Psoas muscle (tissue), 8 donors: ENCODE results near the gene CPEB1. TPM values are rescaled to one million over a fixed set of nuclear protein-coding genes. Genes with fewer than 3 reads are reported as not detected.

Source experiments
- ATAC-seq, 4 donors: fragments of 200-7000 bp; cut with Tn5 transposase; one replicate each; pipeline ENCODE4 v1.9.1; 2020; ENCODE audit warnings: moderate library complexity in 3 of 4, mild to moderate bottlenecking in 2 of 4
- DNase-seq, 2 donors: peaks; one replicate each; pipeline ENCODE4 v3.0.0-alpha.2; 2020
- H3K27ac ChIP-seq: fragments of 200-600 bp; one replicate; pipeline ENCODE4 v1.8.0; 2022
- H3K27me3 ChIP-seq, 3 donors: fragments of 200-600 bp in 1 of 3; one replicate each; pipeline versions ENCODE4 v1.6.1 to v1.8.0; 2013 to 2022; ENCODE audit warnings: low read length in 2 of 3, mild to moderate bottlenecking in 2 of 3, moderate library complexity in 1 of 3; ENCODE audit not compliant: insufficient read depth in 3 of 3
- H3K36me3 ChIP-seq, 2 donors: fragments of 200-600 bp in 1 of 2; one replicate each; pipeline versions ENCODE4 v1.6.1 to v1.8.0; 2013 to 2022; ENCODE audit warnings: low read depth in 1 of 2, mild to moderate bottlenecking in 1 of 2, moderate library complexity in 1 of 2; ENCODE audit not compliant: insufficient read depth in 1 of 2
- H3K4me1 ChIP-seq: fragments of 200-600 bp; one replicate; pipeline ENCODE4 v1.8.0; 2022
- H3K4me3 ChIP-seq: fragments of 200-600 bp; one replicate; pipeline ENCODE4 v1.8.0; 2022; ENCODE audit warnings: mild to moderate bottlenecking
- H3K9me3 ChIP-seq: fragments of 200-600 bp; one replicate; pipeline ENCODE4 v1.8.0; 2022
- WGBS, 3 donors: extraction: QIAGEN DNeasy Blood & Tissue Kit; methylation state at CpG; one replicate each; pipeline versions ENCODE4 v1.1.6 to v1.1.7; 2013; 5-methylcytosine and 5-hydroxymethylcytosine counted together
- intact Hi-C, 2 donors: fragments of 100-400 bp; cut with DNase I; formaldehyde crosslinking; loops; one replicate each; pipeline versions ENCODE4 v1.11.0 to v1.14.2; 2022
- polyA plus RNA-seq, 3 donors: library from polyadenylated mRNA; stranded (reverse); fragments of 200-250 nt; gene quantifications; one replicate each; pipeline ENCODE4 v1.2.3, GENCODE V29; 2013
- total RNA-seq, 4 donors: library from RNA; stranded (reverse); fragmentation: NEBNext Ultra II Directional in 2 of 4; extraction: Animal tissue kit (Norgen Biotek cat#: 25700) in 2 of 4; gene quantifications; one replicate each; pipeline versions ENCODE4 v1.2.1 to v1.2.4, GENCODE V29; 2021 to 2023
- TF ChIP-seq, protein P1 (sequence below): fragments of 200-600 bp; IDR thresholded peaks from one replicate; pipeline ENCODE4 v1.8.0; 2022; ENCODE audit warnings: antibody characterized with exemption
- donor health status: healthy with polysubstance abuse.
- donor health status: DM: no; HTN: no; CAD: no; lungs with moderate emphysema.
- donor health status: Bipolar disorder and iron deficiency.
- donor health status: healthy.
- donor health status: DM: yes; HTN: yes; CAD: no.
- donor health status: DM: no; HTN: no; CAD: no.
- donor health status: DM: no; HTN: no; CAD: no.
- donor health status: DM: yes; HTN: yes; CAD: no.

CPEB1 gene
- total and polyA plus RNA-seq, 7 donors = 0.07 to 4.6 (median 1.3) TPM

DNA sequence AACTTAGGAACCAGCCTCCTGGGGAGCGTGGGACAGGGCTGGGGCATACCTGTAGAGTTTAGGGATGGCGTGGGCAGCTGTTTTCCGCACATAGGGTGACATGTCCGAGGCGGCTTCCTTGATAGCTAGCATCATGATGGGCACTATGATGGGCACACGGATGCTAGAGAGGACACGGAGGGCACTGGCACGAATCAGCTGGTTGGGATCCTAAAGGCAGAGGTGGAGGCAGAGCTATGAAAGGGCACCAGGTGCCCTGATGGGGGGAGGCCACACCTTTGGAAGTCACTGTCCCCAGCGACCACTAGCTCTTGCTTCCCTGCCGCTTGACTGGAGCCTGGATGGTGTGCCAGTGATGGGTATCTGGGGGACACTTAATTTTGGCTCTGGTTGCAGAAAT, 34.2 kb upstream of the CPEB1 start:
- H3K4me1 ChIP-seq = peaks cover 6% of the 10 kb centered on the region
- 84 to 90% (median 87%) methylated on average over 10 of the region's 10 CpGs for WGBS, 3 donors
- no peaks in the 10 kb centered on the region for H3K36me3 ChIP-seq
- TF ChIP-seq, protein P1, sequence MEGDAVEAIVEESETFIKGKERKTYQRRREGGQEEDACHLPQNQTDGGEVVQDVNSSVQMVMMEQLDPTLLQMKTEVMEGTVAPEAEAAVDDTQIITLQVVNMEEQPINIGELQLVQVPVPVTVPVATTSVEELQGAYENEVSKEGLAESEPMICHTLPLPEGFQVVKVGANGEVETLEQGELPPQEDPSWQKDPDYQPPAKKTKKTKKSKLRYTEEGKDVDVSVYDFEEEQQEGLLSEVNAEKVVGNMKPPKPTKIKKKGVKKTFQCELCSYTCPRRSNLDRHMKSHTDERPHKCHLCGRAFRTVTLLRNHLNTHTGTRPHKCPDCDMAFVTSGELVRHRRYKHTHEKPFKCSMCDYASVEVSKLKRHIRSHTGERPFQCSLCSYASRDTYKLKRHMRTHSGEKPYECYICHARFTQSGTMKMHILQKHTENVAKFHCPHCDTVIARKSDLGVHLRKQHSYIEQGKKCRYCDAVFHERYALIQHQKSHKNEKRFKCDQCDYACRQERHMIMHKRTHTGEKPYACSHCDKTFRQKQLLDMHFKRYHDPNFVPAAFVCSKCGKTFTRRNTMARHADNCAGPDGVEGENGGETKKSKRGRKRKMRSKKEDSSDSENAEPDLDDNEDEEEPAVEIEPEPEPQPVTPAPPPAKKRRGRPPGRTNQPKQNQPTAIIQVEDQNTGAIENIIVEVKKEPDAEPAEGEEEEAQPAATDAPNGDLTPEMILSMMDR = no peak
- H3K27me3 ChIP-seq = peaks cover 0 to 48% (median 12%) of the 10 kb centered on the region in 3 donors
- DNase-seq (no peak), ATAC-seq (no peak)
- intact Hi-C loops = no loop called here
- no peaks in the 10 kb centered on the region for H3K9me3 ChIP-seq
- no peak overlapping the region for H3K4me3 ChIP-seq
- no peak overlapping the region for H3K27ac ChIP-seq

DNA sequence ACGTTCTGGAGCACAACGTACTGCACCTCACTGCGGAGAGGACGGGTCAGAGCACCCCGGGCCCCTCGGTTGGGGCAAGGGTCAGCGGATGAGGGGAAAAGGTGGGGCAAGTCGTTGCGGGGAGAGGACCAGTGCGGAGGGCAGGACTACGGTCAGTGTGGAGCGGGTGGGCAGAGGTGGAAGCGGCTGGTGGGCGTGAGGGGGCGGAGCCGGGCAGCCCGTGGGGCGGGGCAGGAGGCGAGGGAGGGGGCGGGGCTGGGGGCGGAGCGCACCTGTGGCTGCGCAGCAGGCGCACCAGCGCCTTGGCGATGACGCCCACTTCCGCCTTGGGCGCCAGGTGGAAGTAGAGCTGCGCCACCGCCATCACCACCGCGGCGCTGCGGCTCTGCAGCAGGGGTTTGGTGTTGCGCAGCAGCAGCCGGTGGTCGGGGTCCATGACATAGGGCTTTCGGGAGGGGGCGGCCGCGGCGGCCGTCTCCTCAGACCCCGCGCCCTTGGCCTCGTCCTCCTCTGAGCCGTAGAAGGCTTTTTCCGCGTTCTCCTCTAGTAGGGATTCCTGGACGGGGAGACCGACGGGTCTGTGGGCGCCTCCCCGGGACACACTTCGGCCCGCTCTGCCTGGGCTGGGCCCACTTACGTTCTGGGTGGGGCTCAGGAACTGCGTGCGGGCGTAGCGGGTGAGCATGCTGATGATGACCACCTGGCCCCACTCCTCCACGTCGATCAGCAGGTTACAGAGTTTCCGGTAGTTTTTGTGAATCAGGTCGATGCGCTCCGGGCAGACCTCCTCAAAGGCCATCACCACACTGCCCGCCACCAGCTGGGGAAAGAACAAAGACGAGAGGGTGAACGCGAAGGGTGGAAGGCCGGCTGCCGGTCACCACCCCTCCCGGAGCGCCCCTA, 33.3 kb upstream of the CPEB1 start:
- H3K27me3 ChIP-seq = peaks cover 0 to 48% (median 12%) of the 10 kb centered on the region in 3 donors
- TF ChIP-seq, protein P1 = no peak
- H3K27ac ChIP-seq = no peak overlapping the region
- DNase-seq (peak; percentile 34 to 59), ATAC-seq (peak; percentile 40 to 66 (median 52))
- intact Hi-C loops = no loop called here
- H3K4me3 ChIP-seq = peak overlapping the region; percentile 46
- H3K4me1 ChIP-seq = peaks cover 6% of the 10 kb centered on the region
- no peaks in the 10 kb centered on the region for H3K36me3 ChIP-seq
- H3K9me3 ChIP-seq = no peaks in the 10 kb centered on the region
- 2 to 3% (median 2%) methylated on average over 61 to 76 of the region's 76 CpGs for WGBS, 3 donors

DNA sequence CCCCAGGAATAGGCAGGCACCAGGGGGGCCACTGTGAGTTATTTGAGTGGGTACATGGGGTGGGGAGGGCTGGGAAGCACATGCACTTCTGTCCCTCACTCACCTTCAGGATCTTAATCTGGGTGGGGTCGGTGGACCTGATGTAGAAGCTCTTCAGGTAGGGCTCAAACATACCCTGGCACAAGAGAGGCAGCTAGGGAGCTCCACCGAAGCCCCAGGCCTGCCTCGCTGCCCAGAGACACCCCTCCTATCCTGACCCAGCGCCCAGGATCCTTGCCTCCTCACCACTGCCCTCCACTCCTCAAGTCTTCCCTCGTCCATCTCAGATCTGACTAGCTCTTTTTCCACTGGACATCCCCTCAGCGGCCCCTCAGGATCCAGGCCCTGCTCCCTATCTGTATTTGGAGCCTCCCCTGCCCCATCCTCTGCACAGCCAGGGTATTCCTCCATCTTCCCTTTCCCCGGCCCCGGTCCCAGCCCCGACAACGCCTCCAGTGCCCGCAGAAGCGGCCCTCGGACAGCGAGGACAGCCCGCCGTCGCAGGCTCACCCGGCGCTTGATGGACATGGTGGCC, 32.5 kb upstream of the CPEB1 start:
- peaks cover 0 to 48% (median 12%) of the 10 kb centered on the region in 3 donors for H3K27me3 ChIP-seq

DNA sequence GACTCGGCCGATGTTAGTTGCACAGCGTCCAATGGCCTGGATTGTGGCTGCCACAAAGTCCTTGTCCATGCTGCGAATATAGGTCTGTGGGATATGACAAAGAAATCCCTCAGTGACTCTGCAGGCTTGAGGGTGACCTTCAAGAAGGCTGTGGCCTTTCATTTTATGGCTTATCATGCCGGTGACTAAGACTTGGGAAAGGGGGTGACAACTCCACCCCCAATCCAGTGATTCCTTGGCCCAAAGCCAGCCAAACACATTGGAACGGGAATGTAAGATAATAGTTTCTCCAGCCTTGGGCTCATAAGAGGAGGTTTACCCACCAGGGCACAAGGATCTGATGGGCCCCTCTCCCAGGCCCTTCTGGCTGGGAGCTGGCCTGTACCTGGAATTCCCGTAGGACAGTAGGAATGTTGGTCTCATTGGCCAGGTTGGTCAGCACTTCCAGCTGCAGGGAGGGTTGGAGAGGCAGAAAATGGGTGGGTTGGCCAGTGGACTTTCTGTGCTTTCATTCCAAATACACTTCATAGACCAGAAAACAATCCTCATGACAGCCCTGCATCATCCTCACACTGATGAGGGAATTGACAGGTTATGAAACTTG, 30.7 kb upstream of the CPEB1 start:
- intact Hi-C loops = no loop called here
- H3K27ac ChIP-seq = no peak overlapping the region
- no peaks in the 10 kb centered on the region for H3K9me3 ChIP-seq
- 74 to 82% (median 74%) methylated on average over 7 of the region's 7 CpGs for WGBS, 3 donors
- DNase-seq (no peak), ATAC-seq (no peak)
- H3K36me3 ChIP-seq = no peaks in the 10 kb centered on the region
- peaks cover 6% of the 10 kb centered on the region for H3K4me1 ChIP-seq
- no peak overlapping the region for H3K4me3 ChIP-seq
- TF ChIP-seq, protein P1 = no peak
- peaks cover 0 to 41% (median 12%) of the 10 kb centered on the region in 3 donors for H3K27me3 ChIP-seq

More for the DNA sequence above, 32.5 kb upstream of the CPEB1 start:
- Histone ChIP-seq H3K36me3 (no peaks in the 10 kb centered on the region), H3K4me3 (peak overlapping the region; percentile 46), H3K4me1 (peaks cover 6% of the 10 kb centered on the region), H3K9me3 (no peaks in the 10 kb centered on the region), H3K27ac (no peak overlapping the region)
- WGBS, 3 donors = 21 to 23% (median 23%) methylated on average over 19 of the region's 19 CpGs
- DNase-seq (no peak), ATAC-seq (no peak)
- TF ChIP-seq, protein P1 = no peak
- intact Hi-C loops = no loop called here
